ENCODE data around the gene SYNE1.

DNA sequence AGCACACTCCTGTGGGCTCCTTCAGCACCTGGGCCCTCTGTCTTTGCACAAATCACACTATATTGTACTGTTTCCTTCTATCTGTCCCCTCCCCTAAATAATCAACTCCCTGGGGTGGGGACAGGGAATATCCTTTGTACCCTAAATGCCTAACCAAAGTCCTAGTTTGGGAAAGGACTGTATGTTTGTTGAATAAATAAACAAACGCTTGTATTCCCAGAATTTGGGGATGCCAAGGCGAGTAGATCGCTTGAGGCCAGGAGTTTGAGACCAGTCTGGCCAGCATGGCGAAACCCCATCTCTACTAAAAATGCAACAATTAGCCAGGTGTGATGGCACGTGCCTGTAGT, 322.7 kb downstream of the SYNE1 start:
- TF ChIP-seq, protein P1, sequence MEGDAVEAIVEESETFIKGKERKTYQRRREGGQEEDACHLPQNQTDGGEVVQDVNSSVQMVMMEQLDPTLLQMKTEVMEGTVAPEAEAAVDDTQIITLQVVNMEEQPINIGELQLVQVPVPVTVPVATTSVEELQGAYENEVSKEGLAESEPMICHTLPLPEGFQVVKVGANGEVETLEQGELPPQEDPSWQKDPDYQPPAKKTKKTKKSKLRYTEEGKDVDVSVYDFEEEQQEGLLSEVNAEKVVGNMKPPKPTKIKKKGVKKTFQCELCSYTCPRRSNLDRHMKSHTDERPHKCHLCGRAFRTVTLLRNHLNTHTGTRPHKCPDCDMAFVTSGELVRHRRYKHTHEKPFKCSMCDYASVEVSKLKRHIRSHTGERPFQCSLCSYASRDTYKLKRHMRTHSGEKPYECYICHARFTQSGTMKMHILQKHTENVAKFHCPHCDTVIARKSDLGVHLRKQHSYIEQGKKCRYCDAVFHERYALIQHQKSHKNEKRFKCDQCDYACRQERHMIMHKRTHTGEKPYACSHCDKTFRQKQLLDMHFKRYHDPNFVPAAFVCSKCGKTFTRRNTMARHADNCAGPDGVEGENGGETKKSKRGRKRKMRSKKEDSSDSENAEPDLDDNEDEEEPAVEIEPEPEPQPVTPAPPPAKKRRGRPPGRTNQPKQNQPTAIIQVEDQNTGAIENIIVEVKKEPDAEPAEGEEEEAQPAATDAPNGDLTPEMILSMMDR (IDR thresholded peaks at IDR 0.05): no peak
- TF ChIP-seq EZH2phosphoT487 (IDR thresholded peaks at IDR 0.05) (no peak), EZH2 (IDR thresholded peaks at IDR 0.05) (no peak)

Data from neural progenitor cell (in vitro differentiated cells).